Measurements from ENCODE around the gene ORC5. TPM values are rescaled to one million over a fixed set of nuclear protein-coding genes. Genes with fewer than 3 reads are reported as not detected.

ORC5 gene
- polyA plus RNA-seq, 3 donors, result 5.2 to 13.4 (median 6.7) TPM

- WGBS, 3 donors, result 43 to 56% (median 56%) methylated on average over 3 of the region's 3 CpGs
- no peak overlapping the region for H3K27ac ChIP-seq (ENCODE audit: low read depth, low read length)
These were observed 118.2 kb downstream of the ORC5 start for GRCh38 chr7:104089612-104090011.

- no peak overlapping the region for H3K27ac ChIP-seq (ENCODE audit: low read depth, low read length)
- 69 to 84% (median 75%) methylated on average over 1 of the region's 1 CpG for WGBS, 3 donors
These were observed 118.8 kb downstream of the ORC5 start for GRCh38 chr7:104089061-104089460.

Other genes starting within 250 kb of the ORC5 start
- gene RELN, start 218.4 kb downstream of the ORC5 start, polyA plus RNA-seq, result 1 to 10 TPM in 2 of 3 donors, under 1 TPM in 1; 0.59 to 3.8 (median 2.0) TPM
- under 1 TPM in 1 of 3 donors, not detected in 2; 0.02 TPM for gene LHFPL3, start 120.6 kb upstream of the ORC5 start, polyA plus RNA-seq

Data from adipose tissue (tissue), 3 donors.